ENCODE results near the gene CACNA1S. TPM values are rescaled to one million over a fixed set of nuclear protein-coding genes. Genes with fewer than 3 reads are reported as not detected.

The CACNA1S gene
- total RNA-seq, 2 donors from 2014 or later, result not detected

DNA sequence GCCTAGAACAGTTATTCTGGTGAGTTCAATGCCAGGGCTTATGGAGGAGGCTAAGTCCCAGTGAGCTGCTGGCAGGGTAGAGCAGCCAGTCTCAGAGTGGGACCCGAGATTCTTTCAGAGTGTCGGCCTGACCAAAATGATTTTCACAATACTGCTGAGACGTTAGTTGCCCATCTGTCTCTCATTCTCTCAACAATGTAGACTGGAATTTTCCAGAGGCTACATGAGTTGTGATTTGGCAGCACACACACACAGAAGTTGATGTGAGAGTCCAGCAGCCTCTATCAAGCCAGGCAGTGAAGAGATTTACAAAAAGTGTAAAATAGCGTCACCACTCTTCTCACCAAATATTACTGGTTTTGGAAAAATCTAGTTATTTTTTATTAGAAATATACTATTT is 21.7 kb downstream of the CACNA1S start:
- ATAC-seq, result no peak
- H3K27me3 Mint-ChIP-seq, result peaks cover 47% of the 10 kb centered on the region
- DNase-seq, result no peak
- no peaks in the 10 kb centered on the region for H3K4me1 Mint-ChIP-seq
- H3K4me3 Mint-ChIP-seq, result no peak overlapping the region
- no peaks in the 10 kb centered on the region for H3K36me3 Mint-ChIP-seq (ENCODE audit: low read depth)
- no peak overlapping the region for H3K27ac Mint-ChIP-seq
- H3K9me3 ChIP-seq (ENCODE audit: control insufficient read depth, low read length, poor library complexity, severe bottlenecking), result no peaks in the 10 kb centered on the region

GRCh38 chr1:201089596-201089995 is 22.6 kb downstream of the CACNA1S start:
- no peak overlapping the region for H3K4me3 Mint-ChIP-seq
- no peaks in the 10 kb centered on the region for H3K9me3 ChIP-seq (ENCODE audit: control insufficient read depth, low read length, poor library complexity, severe bottlenecking)
- no peak for ATAC-seq
- no peak overlapping the region for H3K27ac Mint-ChIP-seq
- no peaks in the 10 kb centered on the region for H3K36me3 Mint-ChIP-seq (ENCODE audit: low read depth)
- H3K4me1 Mint-ChIP-seq, result peaks cover under 1% of the 10 kb centered on the region
- no peak for DNase-seq
- peaks cover 43% of the 10 kb centered on the region for H3K27me3 Mint-ChIP-seq

- H3K27me3 Mint-ChIP-seq, result peaks cover 42% of the 10 kb centered on the region
- no peak for DNase-seq
- no peaks in the 10 kb centered on the region for H3K36me3 Mint-ChIP-seq (ENCODE audit: low read depth)
- no peak for ATAC-seq
- H3K4me3 Mint-ChIP-seq, result no peak overlapping the region
- peaks cover 3% of the 10 kb centered on the region for H3K4me1 Mint-ChIP-seq
- H3K27ac Mint-ChIP-seq, result no peak overlapping the region
- H3K9me3 ChIP-seq (ENCODE audit: control insufficient read depth, low read length, poor library complexity, severe bottlenecking), result no peaks in the 10 kb centered on the region
Measured at GRCh38 chr1:201088901-201089525, 23.2 kb downstream of the CACNA1S start.

- Mint-ChIP-seq H3K36me3 (ENCODE audit: low read depth) (no peaks in the 10 kb centered on the region), H3K27ac (no peak overlapping the region), H3K27me3 (peaks cover 42% of the 10 kb centered on the region), H3K4me1 (peaks cover 3% of the 10 kb centered on the region), H3K4me3 (no peak overlapping the region)
- ATAC-seq (no peak), DNase-seq (no peak)
- H3K9me3 ChIP-seq (ENCODE audit: control insufficient read depth, low read length, poor library complexity, severe bottlenecking), result no peaks in the 10 kb centered on the region
Measured at GRCh38 chr1:201088395-201088794, 23.8 kb downstream of the CACNA1S start.

- no peak overlapping the region for H3K4me3 Mint-ChIP-seq
- H3K36me3 Mint-ChIP-seq (ENCODE audit: low read depth), result no peaks in the 10 kb centered on the region
- H3K27me3 Mint-ChIP-seq, result peaks cover 29% of the 10 kb centered on the region
- ATAC-seq (peak; percentile 61), DNase-seq (no peak)
- H3K27ac Mint-ChIP-seq, result peak overlapping the region; percentile 49
- peaks cover 7% of the 10 kb centered on the region for H3K4me1 Mint-ChIP-seq
- H3K9me3 ChIP-seq (ENCODE audit: control insufficient read depth, low read length, poor library complexity, severe bottlenecking), result no peaks in the 10 kb centered on the region
Measured at GRCh38 chr1:201085902-201086735, 26.1 kb downstream of the CACNA1S start.

GRCh38 chr1:201084295-201084694 is 27.9 kb downstream of the CACNA1S start:
- DNase-seq, result no peak
- Mint-ChIP-seq H3K36me3 (ENCODE audit: low read depth) (no peaks in the 10 kb centered on the region), H3K27ac (no peak overlapping the region)

DNA sequence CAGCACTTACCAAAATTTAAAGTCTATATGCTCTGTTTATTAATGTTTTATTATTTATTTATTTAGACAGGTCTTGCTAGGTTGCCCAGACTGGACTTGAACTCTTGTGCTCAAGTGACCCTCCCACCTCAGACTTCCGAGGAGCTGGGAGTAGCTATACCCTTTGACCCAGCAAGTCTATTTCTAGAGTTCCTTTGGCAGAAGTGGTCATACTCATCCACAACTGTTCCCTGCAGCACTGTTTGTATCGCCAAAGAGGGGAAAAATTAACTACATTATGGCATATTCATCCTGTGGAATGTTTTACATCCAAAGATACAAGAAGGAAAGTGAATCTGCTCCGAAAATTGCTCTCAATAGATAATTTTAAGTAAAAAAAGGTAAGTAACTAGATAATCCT is 28.5 kb downstream of the CACNA1S start:
- H3K27ac Mint-ChIP-seq, result no peak overlapping the region

More at GRCh38 chr1:201084295-201084694, 27.9 kb downstream of the CACNA1S start:
- Mint-ChIP-seq H3K27me3 (peaks cover 37% of the 10 kb centered on the region), H3K4me1 (peaks cover 9% of the 10 kb centered on the region), H3K4me3 (no peak overlapping the region)
- peak; percentile 72 for ATAC-seq
- no peaks in the 10 kb centered on the region for H3K9me3 ChIP-seq (ENCODE audit: control insufficient read depth, low read length, poor library complexity, severe bottlenecking)

GRCh38 chr1:201080135-201080534 is 32.1 kb downstream of the CACNA1S start:
- DNase-seq, result no peak
- Mint-ChIP-seq H3K4me3 (no peak overlapping the region), H3K27me3 (peaks cover 25% of the 10 kb centered on the region), H3K27ac (no peak overlapping the region), H3K4me1 (peaks cover 10% of the 10 kb centered on the region), H3K36me3 (ENCODE audit: low read depth) (no peaks in the 10 kb centered on the region)
- no peaks in the 10 kb centered on the region for H3K9me3 ChIP-seq (ENCODE audit: control insufficient read depth, low read length, poor library complexity, severe bottlenecking)
- no peak for ATAC-seq

More for the DNA sequence above, 28.5 kb downstream of the CACNA1S start:
- Mint-ChIP-seq H3K4me3 (no peak overlapping the region), H3K4me1 (peaks cover 10% of the 10 kb centered on the region), H3K27me3 (peaks cover 35% of the 10 kb centered on the region), H3K36me3 (ENCODE audit: low read depth) (no peaks in the 10 kb centered on the region)
- DNase-seq (no peak), ATAC-seq (no peak)
- no peaks in the 10 kb centered on the region for H3K9me3 ChIP-seq (ENCODE audit: control insufficient read depth, low read length, poor library complexity, severe bottlenecking)

DNA sequence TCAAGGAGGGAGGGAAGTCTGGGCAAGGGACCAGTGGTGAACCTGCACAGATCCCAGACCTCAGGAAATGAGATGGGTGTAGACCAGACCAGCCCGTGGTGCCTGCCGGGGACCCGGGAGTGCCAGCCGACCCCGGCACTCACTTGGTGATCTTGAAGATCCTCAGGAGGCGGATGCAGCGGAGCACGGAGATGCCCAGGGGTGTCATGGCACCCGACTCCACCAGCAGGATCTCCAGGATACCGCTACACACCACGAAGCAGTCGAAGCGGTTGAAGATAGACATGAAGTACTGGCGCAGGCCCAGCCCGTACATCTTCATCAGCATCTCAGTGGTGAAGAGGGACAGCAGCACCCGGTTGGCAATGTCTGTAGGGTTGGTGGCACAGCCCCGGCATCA is 34.5 kb downstream of the CACNA1S start:
- peaks cover 7% of the 10 kb centered on the region for H3K4me1 Mint-ChIP-seq
- H3K4me3 Mint-ChIP-seq, result no peak overlapping the region
- DNase-seq (no peak), ATAC-seq (no peak)
- no peak overlapping the region for H3K27ac Mint-ChIP-seq
- H3K9me3 ChIP-seq (ENCODE audit: control insufficient read depth, low read length, poor library complexity, severe bottlenecking), result no peaks in the 10 kb centered on the region
- no peaks in the 10 kb centered on the region for H3K36me3 Mint-ChIP-seq (ENCODE audit: low read depth)
- peaks cover 12% of the 10 kb centered on the region for H3K27me3 Mint-ChIP-seq

GRCh38 chr1:201077116-201077515 is 35.1 kb downstream of the CACNA1S start:
- Mint-ChIP-seq H3K4me3 (no peak overlapping the region), H3K4me1 (peaks cover 4% of the 10 kb centered on the region), H3K36me3 (ENCODE audit: low read depth) (no peaks in the 10 kb centered on the region), H3K27me3 (peaks cover 12% of the 10 kb centered on the region), H3K27ac (no peak overlapping the region)
- DNase-seq (no peak), ATAC-seq (no peak)
- H3K9me3 ChIP-seq (ENCODE audit: control insufficient read depth, low read length, poor library complexity, severe bottlenecking), result no peaks in the 10 kb centered on the region

- peaks cover 21% of the 10 kb centered on the region for H3K27me3 Mint-ChIP-seq
- H3K4me1 Mint-ChIP-seq, result peaks cover 13% of the 10 kb centered on the region
- no peaks in the 10 kb centered on the region for H3K9me3 ChIP-seq (ENCODE audit: control insufficient read depth, low read length, poor library complexity, severe bottlenecking)
- no peaks in the 10 kb centered on the region for H3K36me3 Mint-ChIP-seq (ENCODE audit: low read depth)
- no peak overlapping the region for H3K4me3 Mint-ChIP-seq
- H3K27ac Mint-ChIP-seq, result peak overlapping the region; percentile 72
- ATAC-seq (no peak), DNase-seq (no peak)
Measured at GRCh38 chr1:201076092-201076491, 36.1 kb downstream of the CACNA1S start.

GRCh38 chr1:201074018-201074417 is 38.2 kb downstream of the CACNA1S start:
- Mint-ChIP-seq H3K27me3 (peaks cover 18% of the 10 kb centered on the region), H3K4me1 (peaks cover 9% of the 10 kb centered on the region), H3K4me3 (no peak overlapping the region), H3K36me3 (ENCODE audit: low read depth) (peaks cover under 1% of the 10 kb centered on the region), H3K27ac (no peak overlapping the region)
- DNase-seq (no peak), ATAC-seq (no peak)
- H3K9me3 ChIP-seq (ENCODE audit: control insufficient read depth, low read length, poor library complexity, severe bottlenecking), result no peaks in the 10 kb centered on the region

GRCh38 chr1:201072922-201073321 is 39.3 kb downstream of the CACNA1S start:
- peaks cover 9% of the 10 kb centered on the region for H3K4me1 Mint-ChIP-seq
- no peak overlapping the region for H3K4me3 Mint-ChIP-seq
- H3K27me3 Mint-ChIP-seq, result peaks cover 18% of the 10 kb centered on the region
- no peak overlapping the region for H3K27ac Mint-ChIP-seq
- H3K9me3 ChIP-seq (ENCODE audit: control insufficient read depth, low read length, poor library complexity, severe bottlenecking), result no peaks in the 10 kb centered on the region
- DNase-seq (no peak), ATAC-seq (no peak)
- peaks cover 3% of the 10 kb centered on the region for H3K36me3 Mint-ChIP-seq (ENCODE audit: low read depth)
